Measurements from ENCODE around the gene WIPF3. TPM values are rescaled to one million over a fixed set of nuclear protein-coding genes. Genes with fewer than 3 reads are reported as not detected.

The WIPF3 gene
- total and polyA plus RNA-seq, 4 donors: 0.10 to 0.23 (median 0.14) TPM; not detected in 1

GRCh38 chr7:29883462-29884398 lies 77.4 kb downstream of the WIPF3 start:
- no peak for DNase-seq (ENCODE audit: low spot score)
- no peak overlapping the region for H3K9ac ChIP-seq (ENCODE audit: low read depth in 1 of 2, low read length in 2 of 2)
- 33% methylated on average over 46 of the region's 46 CpGs for whole genome bisulfite sequencing
- H3K9me3 ChIP-seq (ENCODE audit: control insufficient read depth in 4 of 4, low read length in 3 of 4): no peaks in the 10 kb centered on the region
- H3K36me3 ChIP-seq (ENCODE audit: control insufficient read depth in 4 of 4, insufficient read depth in 3 of 4, low read depth in 1 of 4, low read length in 3 of 4): no peaks in the 10 kb centered on the region
- H3K4me3 ChIP-seq (ENCODE audit: low read depth in 1 of 3, low read length in 3 of 3): no peak overlapping the region
- no peaks in the 10 kb centered on the region for H3K4me1 ChIP-seq (ENCODE audit: control insufficient read depth in 4 of 4, insufficient read depth in 4 of 4, low read length in 3 of 4)
- no peaks in the 10 kb centered on the region for H3K27me3 ChIP-seq (ENCODE audit: control insufficient read depth in 4 of 4, insufficient read depth in 4 of 4, low read length in 3 of 4)
- H3K27ac ChIP-seq (ENCODE audit: low read depth in 1 of 2, low read length in 2 of 2): no peak overlapping the region
- no peak for TF ChIP-seq HNF4G (IDR thresholded peaks at IDR 0.05)
- TF ChIP-seq CTCF (IDR thresholded peaks at IDR 0.05; ENCODE audit: low read depth, low read length, missing input control): no peak
- no peak for TF ChIP-seq JUND (IDR thresholded peaks at IDR 0.05)
- TF ChIP-seq REST (IDR thresholded peaks at IDR 0.05): no peak
- no peak for TF ChIP-seq TAF1 (conservative IDR thresholded peaks at IDR 0.05)
- no peak for TF ChIP-seq ATF3 (IDR thresholded peaks at IDR 0.05)
- no peak for TF ChIP-seq RAD21 (IDR thresholded peaks at IDR 0.05)
- no peak for TF ChIP-seq EGR1 (IDR thresholded peaks at IDR 0.05; ENCODE audit: low read depth in 2 of 2)
- no peak for TF ChIP-seq ZBTB33 (IDR thresholded peaks at IDR 0.05)
- TF ChIP-seq MAX (IDR thresholded peaks at IDR 0.05): no peak
- no peak for TF ChIP-seq YY1 (IDR thresholded peaks at IDR 0.05)
- no peak for TF ChIP-seq FOXA2 (IDR thresholded peaks at IDR 0.05)
- no peak for TF ChIP-seq NR2F2 (IDR thresholded peaks at IDR 0.05)
- no peak for TF ChIP-seq HNF4A (conservative IDR thresholded peaks at IDR 0.05)
- no peak for TF ChIP-seq GABPA (IDR thresholded peaks at IDR 0.05 in 1 of 2, conservative IDR thresholded peaks at IDR 0.05 in 1 of 2)
- no peak for TF ChIP-seq RXRA (IDR thresholded peaks at IDR 0.05)
- no peak for TF ChIP-seq SP1 (IDR thresholded peaks at IDR 0.05)
- no peak for TF ChIP-seq FOXA1 (IDR thresholded peaks at IDR 0.05)

All from liver (tissue), 9 donors.